AML-193 (cell line): ENCODE data around the gene ST6GALNAC3.
A peak's percentile ranks its signal among the peaks of the same experiment; 100 is the strongest.
"Not testable (repeated sequence)": the region's sequence is repeated elsewhere in the genome, so short reads cannot be mapped to it uniquely, and the experiment has no call there.

Source experiments
- DNase-seq, 2 experiments: peaks; one replicate each; lab custom pipeline; 2025; lab: John Stamatoyannopoulos, UW

Gene ST6GALNAC3

DNA sequence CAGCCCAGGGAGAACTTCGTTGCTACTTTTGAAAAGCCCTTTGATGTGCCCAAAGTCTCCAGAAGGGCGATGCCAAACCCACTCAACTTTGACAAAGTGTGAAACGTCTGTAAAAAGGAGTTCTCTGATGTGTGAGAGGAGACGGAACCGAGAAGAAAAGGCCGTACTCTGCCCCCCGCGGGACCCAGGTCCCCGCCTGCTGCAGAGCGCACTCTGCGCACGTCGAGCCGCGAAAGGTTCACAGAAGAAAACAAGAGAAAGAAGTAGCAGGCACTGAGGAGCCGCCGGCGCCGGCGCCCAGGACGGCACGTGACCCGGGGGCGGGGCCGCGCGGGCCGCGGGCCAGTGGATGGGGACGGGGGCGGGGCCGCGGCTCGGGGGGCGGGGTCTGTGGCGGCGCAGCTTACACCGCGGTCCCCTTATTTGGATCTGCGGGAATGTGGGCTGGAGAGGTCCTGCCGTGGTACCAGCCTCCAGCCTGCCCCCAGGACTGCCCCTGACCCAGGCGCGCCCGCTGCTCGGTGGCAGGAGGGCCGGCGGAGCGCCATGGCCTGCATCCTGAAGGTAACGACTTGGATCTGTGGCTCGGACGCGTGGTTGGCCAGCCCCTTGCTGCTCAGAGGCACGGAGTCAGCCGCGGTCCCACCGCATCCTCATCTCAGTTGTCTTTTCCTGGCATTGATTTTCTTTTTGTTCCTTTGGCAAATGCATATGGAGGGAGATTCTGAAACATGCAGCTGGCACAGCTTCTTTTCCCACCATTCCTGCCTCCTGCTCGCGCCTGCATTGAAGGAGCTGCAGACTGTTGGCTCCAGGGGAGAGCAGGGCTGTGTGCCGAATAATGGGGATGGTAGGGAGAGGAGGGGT, at the start of gene ST6GALNAC3:
TSS of gene ST6GALNAC3 (plus strand) at position 426 of the 867 bp plus-strand sequence.
- DNase-seq, result peak; percentile 54 to 60

DNA sequence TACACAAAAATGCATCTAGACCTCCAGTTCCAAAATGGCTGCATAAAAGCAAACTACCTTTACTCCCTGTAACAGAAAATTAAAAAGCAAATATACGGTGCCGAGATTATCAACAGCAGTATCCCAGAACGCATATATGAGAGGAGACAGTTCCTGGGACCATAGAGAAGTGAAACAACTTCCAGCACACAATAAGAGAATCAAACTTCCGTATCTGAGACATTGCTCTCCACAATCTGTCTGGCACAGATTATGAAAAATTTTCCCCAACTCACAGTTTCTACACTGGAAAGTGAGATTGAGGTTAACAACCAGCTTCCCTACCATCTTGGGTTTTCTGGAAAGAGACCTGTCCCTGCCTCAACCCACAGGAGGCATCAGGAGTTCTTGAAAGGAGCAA, 47.2 kb upstream of the ST6GALNAC3 start:
- no peak for DNase-seq

DNA sequence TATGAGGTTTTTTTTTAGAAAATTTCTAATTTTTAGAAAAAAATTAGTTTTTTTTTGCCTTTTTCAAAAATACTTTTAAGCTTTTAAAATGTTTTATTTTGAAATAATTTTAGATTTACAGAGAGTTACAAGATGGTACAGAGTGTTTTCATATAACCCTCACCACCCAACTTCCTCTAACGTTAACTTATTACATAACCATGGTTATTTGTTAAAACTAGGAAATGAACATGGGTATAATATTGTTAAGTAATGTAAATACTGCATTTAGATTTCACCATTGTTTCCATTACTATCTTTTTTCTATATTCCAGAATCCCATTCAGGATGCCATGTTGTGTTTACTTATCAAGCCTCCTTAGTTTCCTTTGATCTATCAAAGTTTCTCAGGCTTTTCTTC, 45.2 kb upstream of the ST6GALNAC3 start:
- peak; percentile 22 to 43 for DNase-seq

DNA sequence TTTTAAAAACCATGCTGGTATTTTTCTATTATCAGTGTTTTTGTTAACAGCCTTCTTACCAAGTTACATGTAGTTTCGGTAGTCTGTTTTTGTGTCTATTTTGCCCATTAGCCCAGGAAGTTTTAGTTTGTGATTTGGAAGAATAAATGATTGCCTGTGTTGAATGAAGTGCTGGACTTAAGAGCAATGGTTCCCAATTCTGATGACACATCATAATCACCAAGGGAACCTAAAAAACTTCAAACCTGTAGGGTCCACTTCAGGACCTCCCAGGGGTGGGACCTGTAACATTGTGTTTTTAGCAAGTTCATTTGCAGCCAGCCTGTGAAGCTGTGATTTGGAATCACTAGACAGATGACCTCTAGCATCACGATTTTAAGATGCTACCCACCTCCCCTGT, 43.0 kb upstream of the ST6GALNAC3 start:
- no peak for DNase-seq

DNA sequence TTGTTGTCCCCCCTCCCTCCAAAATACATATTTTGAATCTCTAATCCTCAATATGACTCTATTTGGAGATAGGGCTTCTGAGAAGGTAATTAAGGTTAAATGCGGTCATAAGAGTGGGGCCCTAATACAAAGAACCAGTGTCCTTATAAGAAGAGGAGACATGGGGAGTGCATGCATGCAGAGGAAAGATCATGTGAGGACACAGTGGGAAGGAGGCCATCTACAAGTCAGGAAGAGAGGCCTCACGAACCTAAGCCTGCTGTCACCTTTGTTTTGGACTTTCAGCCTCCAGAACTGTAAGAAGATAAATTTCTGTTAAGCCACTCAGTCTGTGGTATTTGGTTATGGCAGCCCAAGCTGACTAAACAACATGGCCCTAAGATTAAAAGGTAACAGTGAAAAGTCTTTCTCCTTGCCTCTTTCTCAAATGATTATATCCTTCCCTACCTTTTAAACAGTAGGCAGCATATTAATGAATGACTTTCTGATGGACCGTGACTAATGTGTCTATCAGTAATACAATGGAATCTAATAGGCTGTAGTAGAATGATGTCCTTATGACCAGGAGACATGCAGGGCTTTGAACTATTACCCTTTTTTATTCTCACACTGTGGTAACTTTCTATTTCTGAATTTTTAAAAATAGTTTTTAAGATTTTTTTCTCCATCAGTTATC, 40.6 kb upstream of the ST6GALNAC3 start:
- DNase-seq, result no peak

DNA sequence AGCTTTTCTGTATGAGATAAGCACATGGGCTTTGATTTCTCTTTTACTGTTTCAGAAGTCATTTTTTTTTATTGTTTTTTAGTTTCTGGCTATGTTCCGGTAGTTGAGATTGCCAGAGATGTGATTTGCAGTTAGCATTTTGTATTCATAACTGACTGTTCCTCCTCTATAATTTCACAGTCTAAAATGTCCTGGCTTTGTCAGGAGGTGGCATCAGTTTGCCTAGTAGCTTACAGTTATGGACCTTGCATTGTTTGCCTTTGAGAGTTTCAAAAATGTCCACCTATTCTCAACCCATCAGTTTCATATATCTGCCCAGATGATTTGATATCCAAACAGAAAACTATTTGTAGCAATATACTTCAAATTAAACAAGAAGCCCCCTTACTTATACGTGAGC, 39.5 kb upstream of the ST6GALNAC3 start:
- peak; percentile 22 to 39 for DNase-seq

DNA sequence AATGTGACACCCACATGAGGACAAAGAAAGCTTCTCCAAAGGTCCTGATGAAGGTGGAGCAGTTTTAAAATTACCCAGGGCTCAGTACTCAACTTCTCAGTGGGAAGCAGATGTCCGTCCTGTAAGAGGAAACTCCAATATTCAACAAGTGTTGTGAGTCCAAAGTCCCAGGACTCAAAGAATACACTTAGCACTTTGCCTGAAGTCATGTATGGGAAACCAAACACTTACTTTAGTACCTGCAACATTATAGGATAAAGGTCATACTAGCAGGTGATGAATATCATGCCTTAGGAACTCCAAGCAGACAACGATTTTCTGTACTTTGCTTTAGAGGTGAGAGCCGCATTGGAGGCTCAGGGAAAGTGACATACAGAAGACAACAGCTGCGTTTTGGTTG, 37.2 kb upstream of the ST6GALNAC3 start:
- DNase-seq, result no peak

DNA sequence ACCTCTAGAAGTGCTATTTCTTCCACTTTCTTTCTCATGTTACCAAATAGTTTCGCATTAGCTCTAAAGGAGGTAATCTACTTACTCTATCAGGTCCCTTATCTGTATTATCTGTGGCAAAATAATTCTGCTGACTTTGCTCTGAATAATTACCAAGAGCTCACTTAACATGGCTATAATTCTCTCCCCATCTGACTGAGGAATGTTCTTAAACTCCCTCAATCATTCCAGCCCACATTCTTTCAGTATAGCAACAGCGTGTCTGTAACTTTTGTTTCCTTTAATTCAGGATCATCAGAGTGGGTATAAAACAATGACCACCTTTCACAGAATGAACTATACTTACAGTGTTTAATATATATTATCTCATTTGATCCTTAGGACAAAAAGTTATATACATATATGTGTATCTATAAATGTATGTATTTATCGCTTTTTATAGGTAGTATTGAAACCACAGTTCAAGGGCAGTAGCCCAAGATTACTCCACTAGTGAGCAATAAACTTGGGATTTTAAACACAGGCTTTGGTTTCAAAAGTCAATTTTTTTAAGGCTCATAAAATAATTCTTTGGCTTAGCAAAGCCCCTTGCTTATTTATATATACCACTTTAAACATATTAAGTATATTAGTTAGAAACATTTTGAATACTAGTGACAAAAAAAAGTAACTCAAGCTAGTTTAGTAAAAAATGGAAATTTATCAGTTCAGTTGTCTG, 36.1 kb upstream of the ST6GALNAC3 start:
- DNase-seq, result no peak

DNA sequence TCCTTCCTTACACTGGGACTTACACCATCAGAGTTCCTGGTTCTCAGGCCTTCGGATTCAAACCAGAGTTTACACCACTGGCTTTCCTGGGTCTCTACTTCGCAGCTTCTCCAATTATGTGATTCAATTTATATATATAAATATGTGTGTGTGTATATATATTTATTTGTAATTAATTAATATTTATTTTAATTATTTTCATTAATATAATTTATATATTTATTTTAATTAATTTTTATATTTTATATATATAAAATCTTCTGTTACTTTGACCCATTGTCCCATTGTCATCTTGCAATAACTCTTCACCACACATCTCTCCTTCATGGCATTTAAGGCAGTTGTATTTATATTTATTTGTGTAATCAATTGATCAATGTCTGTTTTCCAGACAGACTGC, 28.4 kb upstream of the ST6GALNAC3 start:
- DNase-seq, result no peak

DNA sequence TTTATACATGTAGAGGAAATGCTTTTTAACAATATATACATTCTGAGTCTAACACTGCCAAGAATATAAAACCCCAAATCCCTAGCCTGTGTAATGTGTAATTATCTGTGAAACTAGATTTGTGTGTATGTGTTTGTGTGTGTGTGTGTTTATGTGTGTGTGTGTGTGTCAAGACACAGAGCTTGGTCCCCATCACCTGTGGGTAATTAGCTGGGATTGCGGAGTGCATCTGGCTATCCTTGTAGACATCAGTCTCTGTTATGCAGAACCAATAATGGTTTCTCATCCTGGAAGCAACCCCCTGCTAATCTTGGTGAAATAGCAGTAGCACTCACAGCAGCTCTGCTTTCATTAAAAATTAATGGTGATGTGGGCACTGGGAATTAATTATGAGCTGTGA, 26.3 kb upstream of the ST6GALNAC3 start:
- no peak for DNase-seq

DNA sequence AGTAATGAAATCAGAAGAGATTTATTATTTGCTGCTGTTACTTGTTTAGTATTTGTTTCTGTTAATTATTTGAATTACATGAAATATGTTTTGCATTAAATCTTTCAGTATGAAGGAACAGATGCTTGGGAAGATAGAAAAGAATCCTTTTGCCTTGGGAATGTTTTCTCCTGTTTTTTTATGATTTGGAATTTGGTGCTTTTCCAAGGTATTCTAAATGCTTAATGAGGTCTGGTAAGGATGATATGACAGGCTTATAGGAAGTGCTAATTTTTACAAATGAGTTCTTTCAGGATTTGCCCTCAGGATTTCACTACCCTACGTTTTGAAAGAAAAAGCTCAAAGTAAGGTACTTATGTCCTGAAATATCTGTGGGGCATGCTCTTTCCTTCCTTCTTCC, 25.6 kb upstream of the ST6GALNAC3 start:
- DNase-seq, result no peak

DNA sequence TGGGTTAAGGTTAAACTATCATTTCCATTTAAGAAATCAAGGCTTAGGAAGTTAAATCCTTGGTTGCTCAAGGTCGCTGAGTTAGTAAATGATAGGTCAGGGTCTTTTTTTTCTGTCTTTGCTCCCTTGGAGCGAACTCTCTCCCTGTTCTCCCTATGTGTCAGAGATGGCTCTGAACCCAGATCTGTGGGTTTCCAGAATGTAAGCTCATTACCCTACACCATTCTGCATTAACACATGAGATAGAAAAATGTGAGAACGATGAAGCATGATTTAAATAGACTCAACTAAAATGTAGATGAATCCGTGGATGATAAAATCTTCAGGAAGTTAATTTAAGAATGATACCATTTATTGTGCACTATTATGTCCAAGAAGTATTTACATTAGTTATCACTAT, 25.0 kb upstream of the ST6GALNAC3 start:
- no peak for DNase-seq

DNA sequence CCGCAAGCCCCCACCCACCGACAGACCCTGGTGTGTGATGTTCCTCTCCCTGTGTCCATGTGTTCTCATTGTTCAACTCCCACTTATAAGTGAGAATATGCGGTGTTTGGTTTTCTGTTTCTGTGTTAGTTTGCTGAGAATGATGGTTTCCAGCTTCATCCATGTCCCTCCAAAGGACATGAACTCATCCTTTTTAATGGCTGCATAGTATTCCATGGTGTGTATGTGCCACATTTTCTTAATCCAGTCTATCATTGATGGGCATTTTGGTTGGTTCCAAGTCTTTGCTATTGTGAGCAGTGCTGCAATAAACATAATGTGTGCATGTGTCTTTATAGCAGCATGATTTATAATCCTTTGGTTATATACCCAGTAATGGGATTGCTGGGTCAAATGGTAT, 24.5 kb upstream of the ST6GALNAC3 start:
- not testable (repeated sequence) for DNase-seq

DNA sequence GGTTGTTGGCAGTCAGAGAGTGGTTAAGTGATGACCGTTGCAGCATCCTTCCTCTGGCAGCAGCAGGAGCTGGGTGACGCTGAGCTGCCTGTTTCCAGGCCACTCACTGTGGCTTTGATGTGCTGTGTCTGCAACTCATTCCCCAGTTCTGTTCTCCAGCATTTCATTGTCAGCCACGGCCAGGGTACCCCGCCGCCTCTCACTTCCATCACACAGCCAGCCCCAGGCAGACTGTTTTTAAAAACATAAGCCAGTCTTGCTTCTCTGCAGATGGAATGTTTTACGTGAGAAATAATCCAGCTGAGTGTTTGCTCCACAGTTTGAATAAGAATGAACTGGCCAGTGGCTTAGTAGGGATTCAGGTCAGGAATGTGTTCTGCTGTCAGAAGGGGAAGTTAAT, 21.5 kb upstream of the ST6GALNAC3 start:
- no peak for DNase-seq

DNA sequence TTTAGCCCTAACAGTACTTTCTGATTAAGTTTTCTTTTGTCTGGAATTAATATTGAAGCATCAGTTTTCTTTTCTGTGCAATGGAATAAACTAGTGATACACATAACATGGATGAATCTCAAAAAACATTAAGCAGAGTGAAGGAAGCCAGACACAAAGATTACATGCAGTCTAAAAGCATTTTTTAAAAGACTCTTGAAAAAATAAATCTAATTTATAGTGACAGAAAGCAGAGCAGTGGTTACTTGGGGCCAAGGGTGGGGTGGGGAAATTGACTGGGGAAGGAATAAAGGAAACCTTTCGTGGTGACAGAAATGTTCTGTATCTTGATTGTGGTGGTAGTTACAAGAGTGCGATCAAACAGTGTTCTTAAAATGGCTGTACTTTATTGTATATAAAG, 20.2 kb upstream of the ST6GALNAC3 start:
- DNase-seq, result no peak

DNA sequence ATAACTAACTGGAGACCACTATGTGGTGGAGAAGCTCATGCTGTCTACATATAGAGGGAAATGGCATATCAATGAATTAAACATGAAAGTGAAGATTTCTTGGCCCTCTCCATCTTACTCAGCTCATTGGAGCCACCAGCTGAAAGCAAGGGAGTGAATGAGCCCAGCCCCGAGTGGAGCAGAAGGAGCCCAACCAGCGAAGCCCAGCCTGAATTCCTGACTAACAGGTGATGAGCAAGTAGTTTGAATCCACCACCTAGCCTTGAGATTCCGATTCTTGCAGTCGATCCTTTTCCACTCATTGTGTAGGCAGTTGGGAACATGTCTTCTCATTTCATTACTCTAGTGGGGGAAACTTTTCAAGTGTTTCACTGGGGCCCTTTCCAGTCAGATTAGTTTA, 18.6 kb upstream of the ST6GALNAC3 start:
- DNase-seq, result no peak

DNA sequence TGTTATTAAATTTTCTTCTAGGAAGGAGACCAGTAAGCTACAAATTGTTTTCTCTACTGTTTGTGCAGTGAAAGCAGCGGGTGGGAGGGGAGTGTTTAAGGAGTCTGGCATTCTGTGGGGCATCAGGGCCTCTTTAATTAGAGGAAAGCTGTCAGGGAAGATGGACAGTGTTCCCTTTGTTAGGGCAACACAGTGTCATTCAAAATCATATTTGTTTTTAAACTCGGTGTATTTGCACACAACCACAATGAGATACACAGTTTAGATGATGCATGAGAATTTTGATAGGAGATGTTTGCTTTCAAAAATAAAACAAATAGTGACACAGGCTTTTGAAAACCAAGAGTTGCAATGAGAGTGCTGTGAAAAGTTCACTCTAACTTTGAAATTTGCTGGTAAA, 15.1 kb upstream of the ST6GALNAC3 start:
- DNase-seq, result no peak

DNA sequence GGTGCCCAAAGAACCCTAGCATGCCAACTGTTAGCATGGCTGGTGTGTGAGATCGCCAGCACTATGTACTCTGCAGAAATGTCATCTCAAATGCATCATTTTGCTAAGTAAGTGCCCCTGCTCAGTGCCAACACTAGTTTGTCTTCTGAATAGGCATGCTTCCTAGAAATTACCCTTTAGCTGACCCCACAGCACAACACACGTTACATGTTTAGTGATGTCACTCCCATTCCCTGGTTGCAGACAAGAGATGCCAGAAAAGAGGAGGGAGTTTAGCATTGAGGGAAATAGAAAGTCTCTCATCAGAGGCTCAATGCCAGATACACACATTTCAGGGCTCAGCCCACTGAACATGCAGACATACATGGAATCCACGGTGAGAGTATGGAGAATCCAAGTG, 9.3 kb upstream of the ST6GALNAC3 start:
- no peak for DNase-seq

DNA sequence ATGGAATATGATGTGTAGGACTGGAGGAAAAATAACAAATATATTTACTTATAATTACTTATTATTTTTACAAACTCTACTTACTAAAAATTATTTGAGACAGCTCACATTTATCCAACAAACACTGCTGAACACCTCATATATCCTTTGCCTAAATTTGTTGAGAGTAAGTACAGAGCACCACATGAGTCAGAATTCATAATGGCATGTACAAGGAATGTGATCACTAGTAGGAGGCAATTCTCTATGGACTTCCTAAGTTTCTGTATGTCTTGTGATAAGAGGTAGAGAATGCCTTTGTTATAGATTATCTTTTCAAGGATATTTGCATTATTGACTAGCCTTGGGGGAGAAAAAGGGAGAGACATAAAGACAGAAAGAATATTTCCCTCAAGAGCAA, 8.2 kb upstream of the ST6GALNAC3 start:
- DNase-seq, result no peak

DNA sequence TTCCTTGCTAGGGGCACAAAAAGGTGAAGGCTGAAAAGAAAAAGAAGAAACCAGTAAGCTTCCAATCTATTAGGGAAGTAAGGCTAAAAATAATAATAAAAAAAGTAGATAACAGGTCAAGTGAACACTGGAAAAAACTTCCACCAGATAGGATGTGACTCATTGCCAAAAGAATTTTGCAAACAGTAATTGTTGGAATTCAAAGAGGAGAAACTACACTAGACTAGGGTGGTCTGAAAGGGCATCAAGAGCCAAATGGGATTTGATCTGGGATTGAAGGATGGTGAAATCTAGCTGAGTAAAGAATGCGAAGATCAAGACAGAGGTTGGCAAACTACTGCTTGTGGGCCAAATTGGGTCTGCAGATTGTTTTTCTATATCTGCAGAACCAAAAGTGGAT, 6.0 kb upstream of the ST6GALNAC3 start:
- no peak for DNase-seq

DNA sequence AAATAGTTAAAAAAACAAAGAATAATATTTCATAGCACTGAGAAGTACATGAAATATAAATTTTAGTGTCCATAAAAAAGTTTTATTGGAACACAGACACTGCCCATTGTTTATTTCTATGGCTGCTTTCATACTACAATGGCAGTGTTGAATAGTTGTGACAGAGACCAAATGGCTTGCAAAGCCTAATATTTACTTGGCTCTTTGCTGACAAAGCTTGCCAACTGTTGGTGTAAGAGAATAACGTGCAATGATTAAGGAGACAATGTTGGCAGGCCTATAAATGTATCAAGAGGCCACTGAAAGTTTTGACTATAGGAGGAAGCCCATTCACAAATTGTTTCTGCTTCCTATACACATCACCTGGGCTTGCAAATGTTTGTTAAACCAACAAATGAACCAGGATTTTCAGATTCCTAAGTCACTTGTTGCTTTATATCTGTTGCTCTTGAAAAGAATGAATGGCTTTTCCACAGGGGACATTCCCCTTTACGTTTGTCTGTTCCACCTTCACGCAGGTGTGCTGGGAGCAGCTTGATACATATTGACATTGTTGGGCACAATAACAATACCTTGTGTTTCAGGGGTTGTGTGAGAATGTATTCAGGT, 5.5 kb upstream of the ST6GALNAC3 start:
- DNase-seq, result no peak

DNA sequence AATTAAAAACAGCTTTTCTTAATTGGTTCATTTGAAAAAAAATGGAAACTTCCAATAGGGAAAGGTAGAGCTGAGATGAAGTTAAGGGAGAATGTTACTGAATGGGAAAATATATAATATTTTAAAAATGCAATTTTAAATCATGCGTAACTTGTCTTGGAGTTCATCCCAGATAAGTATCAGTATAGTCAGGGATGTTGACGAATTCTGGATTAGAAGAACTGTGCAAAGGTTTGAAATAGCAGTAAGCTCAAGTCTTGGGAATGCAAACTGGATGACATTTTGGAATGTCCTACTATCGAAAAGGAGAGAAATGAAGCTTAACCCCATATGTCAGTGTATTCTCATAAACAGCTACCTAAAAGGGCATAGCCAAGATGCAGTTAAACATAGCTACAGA, 4.0 kb upstream of the ST6GALNAC3 start:
- DNase-seq, result no peak

DNA sequence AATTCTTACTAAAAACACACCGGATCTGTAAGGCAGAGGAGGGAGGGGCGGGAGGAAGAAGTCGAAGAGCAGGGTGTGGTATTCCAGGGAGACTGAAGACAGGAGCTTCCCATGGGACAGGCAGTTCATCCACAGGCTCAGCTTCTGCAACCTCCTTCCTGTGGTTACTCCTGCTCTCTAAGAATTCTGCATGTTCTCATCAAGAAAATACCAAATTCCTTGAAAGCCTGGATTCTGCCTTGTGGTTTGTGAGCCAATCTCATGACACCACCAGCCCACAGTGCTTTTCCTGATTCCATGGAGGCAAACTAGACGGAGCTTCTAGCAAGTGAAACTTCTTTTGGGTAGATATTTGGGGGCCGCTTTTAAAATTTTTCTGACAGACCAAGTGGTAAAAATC, 1.1 kb upstream of the ST6GALNAC3 start:
- no peak for DNase-seq
